HG02981 (cell line): ENCODE results near the gene OLFML2B.

Source experiments
- ATAC-seq: cut with Tn5 transposase; IDR thresholded peaks from one replicate; pipeline ENCODE4 v1.9.1; 2021; ENCODE audit warnings: mild to moderate bottlenecking, moderate library complexity; ENCODE audit not compliant: unreplicated experiment

OLFML2B gene

GRCh38 chr1:162008799-162009198 is 14.9 kb downstream of the OLFML2B start:
- ATAC-seq, result no peak

- ATAC-seq, result no peak
Measured at GRCh38 chr1:162007466-162007865, 16.2 kb downstream of the OLFML2B start.

DNA sequence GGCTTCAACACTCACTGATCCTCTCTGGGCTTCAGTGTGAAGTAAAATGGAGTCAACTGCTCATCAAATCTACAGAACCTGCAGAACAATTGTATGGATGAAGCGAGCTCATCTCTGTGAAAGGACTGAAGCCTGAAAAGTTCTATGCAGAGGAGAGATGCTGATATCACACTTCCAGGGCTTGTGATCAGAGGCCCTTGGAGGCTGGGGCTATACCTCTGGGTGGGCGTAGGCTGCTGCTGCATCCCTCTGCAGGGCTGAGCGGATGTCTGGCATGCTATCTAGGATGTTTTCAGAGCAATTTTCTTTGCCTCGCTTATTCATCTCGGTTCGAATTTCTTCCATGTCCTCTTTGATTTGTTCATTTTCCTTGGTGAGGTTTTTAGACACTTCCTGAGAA is 17.6 kb downstream of the OLFML2B start:
- no peak for ATAC-seq

DNA sequence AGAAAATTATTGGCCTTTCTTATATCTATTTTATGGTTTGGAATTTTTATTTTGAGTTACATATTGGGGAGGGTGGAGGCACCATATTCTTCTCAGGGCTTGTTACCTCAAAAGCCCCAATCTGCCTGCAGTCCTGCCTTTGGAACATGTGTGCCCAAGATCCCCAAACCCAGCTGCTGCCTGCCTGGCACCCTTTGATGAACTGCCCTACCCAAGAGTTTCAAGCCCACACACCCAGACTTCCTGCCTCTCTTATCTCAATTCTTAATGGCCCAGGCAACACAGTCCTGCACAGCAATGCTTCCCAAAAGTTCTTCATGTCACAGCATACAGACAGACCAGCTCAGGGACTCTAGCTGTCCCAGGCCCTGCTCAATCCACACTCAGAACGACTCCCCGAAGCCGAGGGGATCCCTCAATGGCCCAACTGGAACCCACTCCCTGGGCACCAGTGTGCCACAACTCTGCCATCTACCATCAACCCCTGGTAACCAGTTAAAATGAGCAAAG is 19.2 kb downstream of the OLFML2B start:
- no peak for ATAC-seq

- no peak for ATAC-seq
Measured at GRCh38 chr1:162003830-162004215, 19.8 kb downstream of the OLFML2B start.

- no peak for ATAC-seq
Measured at GRCh38 chr1:162003061-162003829, 20.4 kb downstream of the OLFML2B start.

DNA sequence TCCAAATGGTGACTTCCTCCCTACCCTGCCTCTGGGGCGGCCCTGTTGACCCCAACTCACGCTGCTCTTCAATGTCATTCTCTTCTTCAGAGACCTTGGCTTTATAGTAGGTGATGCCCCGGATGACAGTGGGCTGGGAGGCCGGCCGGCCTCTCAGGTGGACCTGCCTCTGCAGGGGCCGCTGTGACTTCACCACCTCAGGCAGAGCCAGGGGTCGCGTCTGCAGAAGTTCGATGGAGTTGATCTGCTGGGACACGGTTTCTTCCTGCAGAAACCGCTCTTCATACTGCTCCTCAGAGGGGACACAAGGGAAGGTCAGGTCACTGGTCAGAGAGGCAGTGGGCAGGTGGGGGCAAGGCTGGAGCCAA is 23.6 kb downstream of the OLFML2B start:
- no peak for ATAC-seq

DNA sequence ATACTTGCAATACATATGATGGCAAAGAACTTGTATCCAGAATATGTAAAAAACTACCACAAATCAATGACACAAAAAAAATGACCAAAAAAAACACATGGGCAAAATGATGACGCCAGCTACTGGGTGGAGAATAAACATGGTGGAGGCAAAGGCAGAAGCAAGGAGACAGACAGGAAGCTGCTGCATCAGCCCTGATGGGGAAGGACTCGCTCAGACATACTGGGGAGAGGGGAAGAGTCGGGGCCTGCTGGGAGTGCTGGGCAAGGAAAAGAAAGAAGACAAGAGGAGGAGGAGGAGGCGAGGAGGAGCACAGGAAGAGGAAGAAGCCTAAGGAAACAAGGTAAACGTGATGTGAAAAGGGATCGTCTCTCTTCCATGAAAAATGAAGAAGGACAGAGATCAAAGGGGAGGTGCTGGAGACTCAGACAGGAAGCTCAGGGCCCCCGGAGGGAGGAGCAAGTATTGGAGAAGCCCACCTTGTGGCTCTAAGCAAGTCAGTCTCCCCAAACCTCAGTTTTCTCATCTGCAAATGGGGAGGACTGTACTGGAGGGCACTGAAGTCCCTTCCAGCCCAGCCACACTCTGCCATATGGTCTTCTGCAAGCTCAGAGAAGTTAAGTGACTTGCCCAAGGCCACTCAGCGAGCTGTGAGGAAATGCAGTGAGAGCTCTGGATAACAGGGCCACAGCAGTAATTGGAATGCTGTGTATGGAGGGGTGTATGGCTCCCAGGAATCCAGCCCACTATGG is 24.2 kb downstream of the OLFML2B start:
- no peak for ATAC-seq

GRCh38 chr1:161998811-161999210 is 24.9 kb downstream of the OLFML2B start:
- no peak for ATAC-seq

GRCh38 chr1:161997152-161997551 is 26.5 kb downstream of the OLFML2B start:
- no peak for ATAC-seq

DNA sequence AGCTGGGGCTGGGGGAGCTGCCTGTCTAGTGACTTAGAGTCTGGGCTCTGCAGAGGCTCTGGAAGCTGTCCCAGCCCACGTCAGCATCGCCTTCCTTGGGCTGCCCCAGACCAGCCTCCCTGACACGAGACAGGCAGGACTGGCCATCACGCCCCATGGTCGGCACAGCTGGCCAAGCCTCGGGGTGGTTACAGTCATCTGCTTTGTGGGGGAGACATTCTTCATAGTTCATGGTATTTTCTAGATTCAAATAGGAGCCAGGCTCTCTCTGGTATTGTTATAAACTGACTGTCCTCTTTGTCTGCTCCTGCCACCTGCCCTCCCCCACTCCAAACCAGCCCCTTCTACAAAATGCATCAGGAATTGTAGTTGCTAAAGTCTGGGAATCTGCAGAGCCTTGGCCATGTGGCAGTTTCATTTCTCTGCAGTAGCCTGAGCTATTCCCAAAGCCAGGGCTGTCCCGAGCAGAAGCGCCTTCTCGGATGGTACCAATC is 29.4 kb downstream of the OLFML2B start:
- no peak for ATAC-seq

DNA sequence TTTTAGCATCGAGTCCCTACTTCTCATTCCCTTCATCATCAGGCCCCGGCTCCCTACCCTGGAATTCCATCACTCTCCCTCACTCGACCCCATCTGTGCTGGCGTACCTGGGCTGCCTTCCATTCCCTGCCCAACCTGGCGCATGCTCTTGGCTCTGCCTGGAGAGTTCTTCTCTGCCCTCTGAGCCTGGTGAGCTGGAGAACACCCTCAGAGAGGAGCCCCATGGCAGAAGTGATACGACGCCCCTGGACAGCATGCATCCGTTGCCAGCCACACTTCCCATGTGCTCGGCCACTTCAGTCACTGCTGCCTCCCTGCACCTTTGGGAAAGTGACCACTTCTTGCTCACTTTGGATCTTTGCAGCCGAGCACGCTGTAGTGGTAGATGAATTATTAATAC is 30.1 kb downstream of the OLFML2B start:
- no peak for ATAC-seq

DNA sequence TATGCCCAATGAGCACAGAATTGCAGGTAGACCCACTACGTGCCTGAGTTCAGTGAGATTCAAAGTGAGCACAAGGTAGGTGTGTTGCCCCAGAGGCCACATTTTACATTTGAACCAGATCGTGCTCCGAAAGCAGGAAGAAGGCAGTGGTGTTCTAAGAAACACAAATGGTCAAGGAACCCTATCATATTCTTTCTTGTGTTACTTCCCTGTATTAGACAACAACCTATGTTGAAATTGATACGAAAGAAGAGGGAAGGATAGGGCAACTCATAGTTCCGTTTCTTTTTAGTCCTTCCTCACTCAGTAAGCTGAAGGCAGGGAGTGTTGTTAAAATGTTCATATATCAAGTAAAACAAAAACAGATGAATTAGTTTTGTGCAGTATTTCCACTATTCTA is 33.9 kb downstream of the OLFML2B start:
- no peak for ATAC-seq

DNA sequence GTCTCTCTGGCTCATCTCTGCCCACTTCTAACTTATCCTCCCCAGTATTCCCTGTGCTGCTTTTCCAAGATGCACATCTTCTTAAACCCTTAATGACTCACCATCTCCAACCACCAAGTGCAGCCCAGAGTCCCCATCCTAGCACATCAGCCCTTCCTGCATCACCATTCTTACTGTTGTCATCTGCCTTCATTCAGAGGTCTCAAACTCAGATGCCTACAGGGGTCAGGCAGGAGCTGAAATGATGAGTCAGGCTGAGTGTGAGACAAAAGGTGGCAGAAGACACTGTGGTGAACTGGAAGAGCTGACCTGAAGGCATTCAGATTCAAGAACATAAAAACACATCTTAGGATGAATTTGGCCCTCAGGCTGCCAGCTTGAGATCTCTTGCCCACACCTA is 34.6 kb downstream of the OLFML2B start:
- ATAC-seq, result no peak

DNA sequence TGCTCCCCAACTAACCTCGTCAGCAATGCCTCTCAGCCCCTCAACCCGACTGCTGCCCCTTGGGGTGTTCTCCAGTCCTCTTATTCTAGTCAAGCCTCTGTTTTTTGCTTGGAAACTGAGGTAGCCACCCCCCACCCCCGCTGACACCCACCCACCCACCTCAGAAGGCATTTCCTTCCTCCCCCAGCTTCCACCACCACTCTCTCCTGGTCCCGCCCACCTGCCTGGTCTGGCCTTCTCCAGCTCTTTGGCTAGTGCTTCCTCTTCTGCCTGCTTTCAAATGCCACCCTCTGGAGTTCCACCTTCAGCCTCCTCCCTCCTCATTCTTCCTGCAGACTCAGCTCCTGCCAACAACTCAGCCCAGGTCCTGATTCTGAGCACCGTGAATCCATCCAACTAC is 35.3 kb downstream of the OLFML2B start:
- ATAC-seq, result no peak

DNA sequence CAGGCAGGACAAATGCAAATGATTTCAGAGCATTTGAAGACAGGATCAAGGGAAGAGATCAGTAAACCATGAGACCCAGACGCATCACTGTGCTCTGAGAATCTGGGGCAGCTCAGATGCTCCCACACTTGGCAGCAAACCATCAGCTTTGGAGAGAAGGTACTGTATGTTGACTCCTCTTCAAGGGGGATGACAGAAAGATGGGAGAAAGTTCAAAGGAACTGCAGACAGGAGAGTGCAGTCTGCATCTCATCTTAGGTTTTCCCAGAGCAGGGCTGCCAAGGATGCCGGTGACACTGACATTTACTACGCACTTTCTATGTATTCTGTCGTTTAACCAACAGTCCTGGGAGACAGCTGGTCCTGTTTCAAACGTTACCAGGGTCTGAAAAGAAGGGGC is 35.8 kb downstream of the OLFML2B start:
- ATAC-seq, result no peak

GRCh38 chr1:161987303-161987702 is 36.4 kb downstream of the OLFML2B start:
- no peak for ATAC-seq

DNA sequence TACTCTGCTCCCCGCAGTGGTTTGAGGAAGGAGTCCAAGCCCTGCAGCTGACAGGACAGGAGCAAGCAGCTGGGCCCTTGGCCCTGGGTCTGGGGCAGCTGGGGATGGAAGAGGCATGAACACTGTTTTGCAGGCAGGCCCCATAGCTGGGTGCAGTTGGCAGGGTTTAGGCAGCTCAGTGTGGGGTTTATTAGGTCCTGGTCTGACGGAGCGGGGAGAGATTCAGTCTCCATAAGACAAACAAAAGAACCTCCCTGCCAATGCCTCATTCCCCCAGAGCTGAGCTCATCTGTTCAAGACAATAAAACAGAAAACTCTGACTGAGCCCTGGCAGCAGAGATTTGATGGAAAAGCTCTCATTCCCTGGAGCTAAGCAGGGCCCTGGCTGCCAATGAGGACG is 37.3 kb downstream of the OLFML2B start:
- ATAC-seq, result no peak

- ATAC-seq, result no peak
Measured at GRCh38 chr1:161985301-161985822, 38.3 kb downstream of the OLFML2B start.

DNA sequence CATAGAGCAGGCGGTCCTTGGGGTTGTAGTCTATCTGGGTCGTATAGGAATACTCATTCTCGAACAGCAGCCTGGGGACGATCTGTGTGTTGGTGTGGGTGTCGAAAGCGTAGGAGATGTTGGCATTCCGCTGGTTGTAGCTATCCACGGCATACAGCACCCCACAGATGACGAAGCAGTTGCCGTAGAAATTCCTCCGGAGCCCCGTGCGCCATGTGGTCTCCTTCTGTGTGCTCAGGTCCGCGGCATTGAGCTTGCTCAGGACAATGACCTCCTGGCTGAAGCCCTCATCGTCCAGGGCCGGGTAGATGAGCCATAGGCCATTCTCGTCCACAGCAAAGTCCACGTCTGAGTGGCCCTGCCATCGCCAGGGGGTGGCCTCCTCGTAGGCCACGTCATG is 39.9 kb downstream of the OLFML2B start:
- no peak for ATAC-seq

DNA sequence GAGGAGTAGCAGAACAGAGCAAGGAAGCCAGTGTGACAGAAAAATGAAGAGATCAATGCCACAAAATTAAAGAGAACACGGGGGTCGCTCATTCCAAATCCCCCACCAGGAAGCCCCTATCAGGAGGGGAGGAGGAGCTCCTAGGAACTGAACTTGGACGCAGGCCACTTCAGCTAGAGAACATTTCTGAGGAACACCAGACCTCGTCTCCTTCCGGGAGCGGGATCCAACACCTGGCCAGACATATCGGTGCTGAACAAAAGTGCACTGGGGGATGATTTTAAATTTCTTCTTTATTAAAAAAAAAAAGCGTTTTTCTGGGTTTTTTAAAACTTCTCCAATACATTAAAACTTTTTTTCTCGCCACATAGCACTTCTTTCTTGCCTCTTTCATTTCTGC is 40.8 kb downstream of the OLFML2B start:
- no peak for ATAC-seq

- ATAC-seq, result no peak
Measured at GRCh38 chr1:161982507-161982895, 41.2 kb downstream of the OLFML2B start.
